ENCODE measurements around the gene PGBD5.

The PGBD5 gene

GRCh38 chr1:230279583-230279945 lies 146.6 kb downstream of the PGBD5 start:
- DNase-seq (ENCODE audit: low read depth): no peak

GRCh38 chr1:230278871-230279582 lies 147.1 kb downstream of the PGBD5 start:
- DNase-seq (ENCODE audit: low read depth): no peak

GRCh38 chr1:230278376-230278775 lies 147.8 kb downstream of the PGBD5 start:
- no peak for DNase-seq (ENCODE audit: low read depth)

- DNase-seq (ENCODE audit: low read depth): no peak
Measured at GRCh38 chr1:230277201-230278025, 148.7 kb downstream of the PGBD5 start.

GRCh38 chr1:230276401-230276800 lies 149.7 kb downstream of the PGBD5 start:
- DNase-seq (ENCODE audit: low read depth): no peak

GRCh38 chr1:230274254-230274653 lies 151.9 kb downstream of the PGBD5 start:
- no peak for DNase-seq (ENCODE audit: low read depth)

DNA sequence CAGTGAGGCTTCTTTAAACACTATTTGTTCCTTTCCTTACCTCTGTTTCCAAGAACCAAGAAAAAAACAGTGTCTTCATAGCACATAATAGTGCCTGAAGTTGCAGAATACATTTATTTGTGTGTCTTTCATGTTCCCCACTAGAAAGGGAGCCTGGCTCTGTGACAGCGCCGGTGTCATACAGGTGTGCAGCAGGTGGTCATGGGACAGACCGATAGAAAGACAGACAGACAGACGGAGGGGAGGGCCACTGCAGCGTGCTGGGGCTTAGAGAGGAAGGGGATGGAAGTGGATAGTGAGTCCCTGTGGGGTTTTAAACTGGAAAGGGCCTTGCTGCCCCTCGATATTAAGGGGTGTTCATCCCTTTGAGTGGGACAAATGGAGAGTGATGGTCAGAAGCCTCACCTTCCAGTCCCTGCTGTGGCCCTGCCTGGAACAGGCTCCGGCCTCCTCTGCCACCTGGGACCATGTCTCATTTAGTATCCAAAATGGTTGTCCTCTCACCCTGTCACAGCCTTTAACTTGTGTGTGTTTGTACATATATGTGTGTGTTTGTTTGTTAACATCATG lies 152.9 kb downstream of the PGBD5 start:
- no peak for DNase-seq (ENCODE audit: low read depth)

GRCh38 chr1:230272557-230272956 lies 153.6 kb downstream of the PGBD5 start:
- no peak for DNase-seq (ENCODE audit: low read depth)

DNA sequence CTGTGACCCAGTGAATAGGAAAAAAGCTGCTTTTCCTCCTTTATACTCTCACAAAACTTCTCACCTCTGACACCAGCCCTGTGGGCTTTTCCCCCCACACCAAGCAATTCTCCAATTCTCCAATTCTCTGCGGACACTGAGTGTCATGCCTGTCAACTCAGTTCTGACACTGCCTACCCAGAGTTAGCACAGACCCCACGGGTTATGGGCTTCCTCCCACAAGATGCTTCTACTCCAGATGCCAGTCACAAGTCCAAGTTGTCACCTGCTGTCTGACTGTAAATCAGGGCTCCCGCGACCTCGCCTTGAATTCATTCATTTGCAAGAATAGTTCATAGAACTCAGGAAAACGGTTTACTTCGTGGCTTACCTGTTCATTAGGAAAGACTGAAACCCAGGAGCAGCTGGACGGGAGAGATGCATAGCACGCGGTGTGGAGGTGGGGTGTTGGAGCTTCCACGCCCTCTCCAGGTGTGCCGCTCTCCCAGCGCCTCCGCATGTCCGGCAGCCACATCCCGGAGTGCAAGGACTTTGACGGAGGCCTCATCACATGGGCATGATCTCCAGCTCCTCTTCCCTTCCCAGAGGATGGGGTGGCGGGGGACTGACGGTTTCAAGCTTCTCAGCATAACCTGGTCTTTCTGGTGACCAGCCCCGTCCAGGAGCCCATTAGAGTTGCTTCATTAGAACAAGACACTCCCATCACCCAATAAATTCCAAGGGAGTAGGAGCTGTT lies 154.7 kb downstream of the PGBD5 start:
- DNase-seq (ENCODE audit: low read depth): no peak

GRCh38 chr1:230270559-230271281 lies 155.4 kb downstream of the PGBD5 start:
- DNase-seq (ENCODE audit: low read depth): no peak

DNA sequence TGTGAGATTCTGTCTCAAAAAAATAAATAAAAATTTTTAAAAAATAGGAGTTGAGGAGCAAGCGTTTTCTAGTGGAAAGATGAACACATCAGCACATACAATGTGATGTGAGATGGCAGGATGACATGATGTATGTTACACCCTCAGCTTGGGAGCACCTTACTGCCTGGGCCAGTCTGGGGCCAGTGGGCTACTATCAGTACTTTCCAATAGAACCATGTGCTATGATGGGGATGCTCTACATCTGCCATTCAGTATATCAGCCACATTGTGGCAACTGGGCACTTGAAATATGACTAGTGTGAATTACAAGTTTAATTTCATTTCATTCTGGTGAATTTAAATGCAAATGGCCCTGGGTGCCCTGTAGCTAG lies 156.0 kb downstream of the PGBD5 start:
- DNase-seq (ENCODE audit: low read depth): no peak

- no peak for DNase-seq (ENCODE audit: low read depth)
Measured at GRCh38 chr1:230268371-230269170, 157.6 kb downstream of the PGBD5 start.

DNA sequence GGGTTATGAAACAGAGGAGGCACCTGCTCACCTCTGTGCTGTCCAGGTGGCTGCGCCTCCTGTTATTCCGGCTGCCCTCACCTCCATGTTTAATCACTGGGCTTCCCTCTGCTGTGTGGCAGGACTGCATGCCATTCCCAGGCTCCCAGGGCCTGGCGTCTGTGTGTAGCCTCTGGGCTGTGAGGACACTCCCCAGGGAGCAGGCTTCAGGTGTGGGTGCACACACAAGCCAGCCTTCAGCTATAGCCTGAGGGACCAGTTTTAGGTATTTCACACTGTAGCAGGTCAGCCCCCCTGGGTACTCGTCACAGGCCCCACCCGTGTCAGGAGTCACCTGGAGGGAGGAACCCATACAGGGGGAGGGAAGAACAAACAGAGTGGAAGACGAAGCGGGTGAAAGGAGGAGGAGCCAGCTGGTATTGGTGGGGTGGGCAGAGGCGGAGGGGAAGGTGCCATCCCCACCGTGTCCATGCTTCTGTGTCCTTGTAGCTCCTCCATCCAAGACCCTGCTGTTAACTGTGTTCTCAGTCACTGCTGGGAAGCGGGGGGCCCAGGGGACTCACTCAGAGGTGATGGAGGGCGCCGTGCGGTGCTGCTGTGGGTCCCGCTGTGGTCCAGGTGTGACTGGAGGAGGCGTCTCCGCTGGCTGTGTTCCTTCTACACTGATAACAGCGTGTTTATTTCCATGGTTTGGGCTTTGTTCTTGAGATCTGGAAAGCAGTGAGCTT lies 158.6 kb downstream of the PGBD5 start:
- DNase-seq (ENCODE audit: low read depth): no peak

- no peak for DNase-seq (ENCODE audit: low read depth)
Measured at GRCh38 chr1:230266456-230266855, 159.7 kb downstream of the PGBD5 start.

DNA sequence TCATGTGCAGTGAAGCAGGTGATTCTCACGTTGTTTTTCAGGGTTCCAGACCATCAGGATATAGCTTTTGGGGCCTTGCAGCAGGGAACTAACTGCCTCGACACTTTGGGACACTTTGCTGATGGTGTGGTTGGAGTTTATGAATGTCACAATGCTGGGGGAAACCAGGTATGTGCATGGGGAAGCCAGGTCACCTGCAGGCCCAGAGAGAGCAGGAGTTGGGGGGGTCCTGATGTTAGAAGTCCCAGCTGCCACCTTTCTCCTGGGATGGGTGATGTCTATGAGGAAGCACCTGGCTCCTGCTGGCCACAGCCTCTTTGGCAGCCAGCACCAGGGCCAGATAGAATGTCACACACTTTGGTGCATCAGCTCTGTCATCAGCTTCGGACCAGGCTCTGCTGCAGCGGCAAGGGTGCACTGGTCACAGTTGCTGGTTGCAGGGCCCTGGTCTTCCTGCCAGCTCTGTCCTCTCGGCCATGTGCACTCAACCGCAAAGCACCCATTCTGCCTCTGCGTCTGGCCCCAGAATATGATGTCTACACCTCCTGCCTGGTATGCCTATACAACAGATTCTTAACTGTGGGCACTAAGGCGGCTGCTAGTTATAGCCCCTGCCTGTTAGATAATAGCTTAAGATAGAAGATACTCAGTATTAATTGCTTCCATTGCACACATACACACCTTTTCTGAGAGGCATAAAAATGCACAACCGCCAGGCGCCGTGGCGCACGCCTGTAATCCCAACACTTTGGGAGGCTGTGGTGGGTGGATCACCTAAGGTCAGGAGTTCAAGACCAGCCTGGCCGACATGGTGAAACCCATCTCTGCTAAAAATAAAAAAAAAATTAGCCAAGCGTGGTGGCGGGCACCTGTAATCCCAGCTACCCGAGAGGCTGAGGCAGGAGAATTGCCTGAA lies 160.7 kb downstream of the PGBD5 start:
- no peak for DNase-seq (ENCODE audit: low read depth)

Measured in activated T-cell treated with anti-CD3 and anti-CD28 coated beads for 1 hour (primary cell).